ENCODE data around the gene SPAG17.

SPAG17 gene

GRCh38 chr1:118122234-118123004 lies 62.6 kb downstream of the SPAG17 start:
- DNase-seq: no peak

DNA sequence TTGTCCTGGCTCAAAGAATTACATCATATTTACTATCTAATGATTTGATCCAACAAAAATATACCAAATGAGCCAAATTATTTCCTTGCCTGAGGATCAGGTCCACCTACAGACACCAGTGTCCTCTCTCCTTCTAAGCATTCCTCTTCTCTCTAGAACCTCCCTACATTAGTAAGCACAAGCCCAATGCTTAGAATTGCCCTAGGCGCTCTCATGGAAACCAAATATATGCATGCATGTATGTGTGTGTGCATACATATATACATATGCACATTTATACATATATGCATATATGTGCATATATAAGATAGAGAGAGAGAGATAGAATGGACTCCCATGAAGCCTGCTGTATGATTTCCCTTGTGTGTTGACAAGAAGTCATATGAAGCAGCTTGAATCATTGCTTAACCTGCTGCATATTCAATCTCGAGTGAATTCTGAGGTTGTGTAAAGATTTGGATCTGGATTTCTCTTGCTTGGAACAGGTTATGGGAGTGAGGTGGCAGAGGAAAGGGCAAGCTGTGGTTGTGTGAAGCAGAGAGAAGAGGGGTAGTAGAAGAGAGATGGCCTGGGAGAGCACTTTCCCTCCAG lies 66.1 kb downstream of the SPAG17 start:
- DNase-seq: no peak

DNA sequence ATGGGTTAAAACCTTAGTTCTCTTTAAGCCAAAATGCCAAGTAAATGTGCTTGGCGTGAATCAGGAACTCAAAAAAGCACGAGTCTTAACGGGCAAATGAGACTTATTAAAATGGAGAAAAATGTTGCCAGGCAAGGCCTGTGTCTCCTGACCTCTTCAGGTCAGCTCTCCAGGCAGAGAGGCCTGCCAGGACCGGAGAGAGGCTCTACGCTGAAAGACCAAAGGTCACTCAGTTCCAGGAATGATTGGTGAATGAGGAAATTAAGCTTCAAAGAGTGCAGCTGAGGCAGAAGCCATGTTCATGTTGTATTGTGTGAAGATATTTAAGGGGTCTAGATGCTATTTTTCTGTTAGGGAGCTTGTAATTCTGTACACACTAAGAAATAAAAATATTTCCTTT lies 66.6 kb downstream of the SPAG17 start:
- DNase-seq: peak in 1 of 56 donors; percentile 3

DNA sequence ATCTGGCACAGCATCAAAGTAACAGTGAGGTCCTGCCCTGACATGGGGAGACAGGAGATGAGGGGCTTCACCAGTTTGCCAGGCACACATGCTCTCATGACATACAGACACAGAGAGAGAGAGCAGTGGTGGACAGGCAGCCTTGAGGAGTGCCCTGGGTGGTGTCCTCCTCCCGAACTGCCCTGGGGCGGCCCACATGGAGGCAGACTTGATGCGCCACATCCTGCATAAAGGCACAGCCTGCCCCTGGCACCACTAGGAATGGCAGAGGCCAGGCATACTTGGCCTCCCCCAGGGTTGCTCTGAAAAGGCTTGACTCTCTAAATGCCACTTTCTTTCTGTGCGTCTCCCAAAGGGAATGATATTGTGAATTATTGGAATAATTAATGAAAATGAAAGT lies 67.5 kb downstream of the SPAG17 start:
- peak in 2 of 56 donors; percentile 3 to 16 for DNase-seq

GRCh38 chr1:118116909-118117308 lies 68.1 kb downstream of the SPAG17 start:
- DNase-seq: no peak

- DNase-seq: no peak
Measured at GRCh38 chr1:118116401-118116800, 68.6 kb downstream of the SPAG17 start.

GRCh38 chr1:118115567-118116295 lies 69.3 kb downstream of the SPAG17 start:
- DNase-seq: no peak

- DNase-seq: no peak
Measured at GRCh38 chr1:118113261-118113660, 71.8 kb downstream of the SPAG17 start.

- DNase-seq: no peak
Measured at GRCh38 chr1:118110580-118110979, 74.4 kb downstream of the SPAG17 start.

DNA sequence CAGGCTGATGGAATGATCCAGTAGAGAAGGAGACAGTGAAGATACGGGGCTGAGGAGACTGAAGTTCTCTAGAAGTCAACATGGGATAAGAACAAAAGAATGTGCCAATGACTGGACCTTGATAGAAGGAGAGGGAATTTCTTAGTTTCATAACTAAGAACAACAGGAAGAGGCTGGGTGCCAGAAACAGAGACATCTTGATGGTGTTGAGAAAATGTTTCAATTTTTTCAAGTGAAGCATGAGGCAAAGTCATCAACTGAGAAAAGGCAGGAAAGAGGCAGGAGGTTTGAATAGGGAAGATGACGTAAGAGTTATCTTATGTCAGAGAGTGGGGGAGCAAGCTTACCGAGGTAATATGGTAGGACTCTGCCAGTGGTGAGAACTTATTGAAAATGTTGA lies 80.1 kb downstream of the SPAG17 start:
- no peak for DNase-seq

DNA sequence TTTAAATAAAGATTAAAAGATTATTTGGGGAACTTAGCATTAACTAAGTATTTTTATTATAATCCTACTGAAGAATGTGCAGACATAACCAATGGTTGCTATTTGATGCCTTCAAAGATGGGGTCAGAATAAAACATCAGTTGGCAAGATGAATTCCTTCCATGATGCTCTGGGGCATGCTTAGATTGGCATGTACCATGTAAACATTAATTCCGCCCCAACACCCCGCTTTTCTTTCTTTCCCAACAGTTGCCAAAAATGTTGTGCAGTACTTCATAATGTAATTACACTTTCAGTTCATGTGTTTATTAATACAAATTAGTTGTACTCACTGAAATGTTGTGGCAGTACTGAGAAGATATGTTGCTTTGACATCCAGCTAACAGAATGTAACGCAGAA lies 82.6 kb downstream of the SPAG17 start:
- no peak for DNase-seq

DNA sequence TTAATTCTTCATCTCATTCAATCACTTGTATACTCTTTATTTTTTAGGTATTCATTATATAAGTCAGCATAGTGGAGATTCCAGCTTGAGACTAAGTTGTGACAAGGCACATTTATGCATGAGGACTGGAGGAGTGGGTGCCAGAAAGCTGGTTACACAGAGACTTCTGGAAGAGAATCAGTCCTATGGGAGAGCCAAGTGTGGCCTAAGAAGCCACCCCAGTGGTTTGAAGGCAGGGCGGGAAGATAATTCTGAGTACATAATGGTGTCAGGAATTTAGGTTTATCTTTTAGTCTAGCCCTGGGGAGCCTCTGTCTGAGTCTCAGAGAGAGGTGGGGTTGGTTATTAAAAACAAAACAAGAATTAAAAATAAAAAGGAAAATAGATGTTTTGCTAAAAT lies 83.0 kb downstream of the SPAG17 start:
- no peak for DNase-seq

DNA sequence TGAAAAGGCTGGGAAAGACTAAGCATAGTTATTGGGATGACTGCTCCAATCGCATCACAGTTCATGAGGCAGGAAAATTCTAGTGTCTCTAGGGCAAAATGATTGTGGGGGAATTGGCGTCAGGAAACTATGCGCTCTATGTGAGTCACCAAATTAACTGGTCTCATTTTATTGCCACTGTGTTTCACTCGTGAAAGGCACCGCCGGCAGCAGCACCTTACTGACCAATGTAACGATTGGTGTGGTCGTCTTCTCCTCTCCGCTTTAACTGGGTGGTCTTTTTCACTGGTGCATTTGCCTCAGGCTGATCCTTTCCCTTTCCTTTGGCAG lies 83.5 kb downstream of the SPAG17 start:
- no peak for DNase-seq

DNA sequence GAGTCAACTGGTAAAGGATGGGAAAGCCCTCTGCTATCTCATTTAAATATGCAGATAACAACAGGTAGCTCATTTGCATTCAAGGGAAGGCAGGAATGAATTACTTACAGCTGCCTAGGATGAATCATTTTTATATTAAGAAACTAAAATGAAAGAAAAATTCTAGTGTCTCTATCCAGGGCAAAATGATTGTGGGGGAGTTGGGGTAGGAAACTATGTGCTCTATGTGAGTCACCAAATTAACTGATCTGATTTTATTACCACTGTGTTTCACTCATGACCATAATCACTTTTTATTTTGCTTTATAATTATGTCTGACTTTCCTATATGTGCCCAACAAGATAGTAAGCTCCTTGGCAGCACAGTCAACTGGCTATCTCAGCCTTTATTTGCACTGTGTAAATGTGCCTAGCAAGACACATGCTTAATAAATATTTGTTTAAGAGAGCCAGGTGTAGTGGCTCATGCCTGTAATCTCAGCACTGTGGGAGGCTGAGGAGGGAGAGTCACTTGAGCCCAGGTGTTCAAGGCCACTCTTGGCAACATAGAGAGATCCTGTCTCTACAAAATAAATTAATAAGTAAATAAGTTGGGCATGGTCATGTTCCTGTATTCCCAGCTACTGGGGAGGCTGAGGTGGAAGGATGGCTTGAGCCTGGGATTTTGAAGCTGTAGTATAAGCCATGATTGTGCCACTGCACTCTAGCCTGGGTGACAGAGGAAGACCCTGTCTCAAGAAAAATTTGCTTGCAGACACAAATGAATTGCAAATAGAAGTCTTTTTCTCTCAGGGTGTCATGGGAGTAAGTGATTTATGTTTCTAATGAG lies 84.1 kb downstream of the SPAG17 start:
- no peak for DNase-seq

DNA sequence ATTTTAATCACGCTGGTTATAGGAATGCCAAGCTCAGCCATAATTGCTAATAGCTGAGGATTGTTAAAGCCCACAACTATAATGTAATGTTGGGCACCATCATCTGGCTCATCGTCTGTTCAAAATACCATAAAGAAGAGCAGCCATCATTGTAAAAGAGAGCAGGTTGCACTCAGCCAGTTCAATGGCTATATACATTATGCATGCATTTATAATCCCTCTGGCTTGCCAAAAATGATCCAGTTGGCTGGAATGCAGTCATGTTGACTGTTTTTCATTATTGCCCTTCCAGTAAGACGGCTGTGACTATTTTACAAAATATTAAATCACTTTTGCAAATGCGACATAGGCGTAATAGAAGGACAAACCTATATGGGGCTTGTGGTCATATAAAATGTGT lies 85.3 kb downstream of the SPAG17 start:
- no peak for DNase-seq

DNA sequence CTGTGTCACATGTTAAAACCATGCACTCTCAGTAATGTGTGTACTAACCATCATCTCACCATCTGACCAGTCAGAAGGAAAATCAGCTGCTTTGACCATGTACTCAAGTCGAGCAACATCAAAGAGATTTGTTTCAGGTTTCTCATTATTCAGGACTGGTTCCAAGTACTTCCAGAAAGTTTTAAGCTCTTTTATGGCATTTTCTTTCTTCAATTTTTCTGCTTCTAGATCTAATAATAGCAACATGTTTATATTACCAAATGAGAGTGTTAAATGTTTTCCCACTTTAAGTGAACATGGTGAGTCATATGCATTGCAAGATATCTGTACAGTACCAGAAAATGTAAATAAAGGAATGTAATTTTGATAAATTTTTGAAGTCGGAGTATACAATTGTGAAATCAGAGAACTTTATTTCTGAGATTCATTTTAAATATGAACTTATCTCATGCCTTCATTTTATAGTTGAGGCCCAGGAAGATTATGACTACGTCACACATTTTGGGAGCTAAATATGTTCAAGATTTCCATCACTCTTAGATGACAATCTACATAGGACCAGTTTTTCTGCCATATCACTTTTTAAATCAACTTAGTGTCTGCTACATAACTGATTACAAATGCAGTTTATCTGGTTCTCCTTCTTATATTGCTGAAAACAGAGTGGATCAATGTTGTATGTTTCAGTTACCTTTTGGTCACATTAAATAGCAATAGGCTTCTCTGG lies 87.2 kb downstream of the SPAG17 start:
- DNase-seq: no peak

- DNase-seq: no peak
Measured at GRCh38 chr1:118093017-118093416, 92.0 kb downstream of the SPAG17 start.

- no peak for DNase-seq
Measured at GRCh38 chr1:118090130-118090529, 94.9 kb downstream of the SPAG17 start.

GRCh38 chr1:118085365-118085764 lies 99.7 kb downstream of the SPAG17 start:
- no peak for DNase-seq

DNA sequence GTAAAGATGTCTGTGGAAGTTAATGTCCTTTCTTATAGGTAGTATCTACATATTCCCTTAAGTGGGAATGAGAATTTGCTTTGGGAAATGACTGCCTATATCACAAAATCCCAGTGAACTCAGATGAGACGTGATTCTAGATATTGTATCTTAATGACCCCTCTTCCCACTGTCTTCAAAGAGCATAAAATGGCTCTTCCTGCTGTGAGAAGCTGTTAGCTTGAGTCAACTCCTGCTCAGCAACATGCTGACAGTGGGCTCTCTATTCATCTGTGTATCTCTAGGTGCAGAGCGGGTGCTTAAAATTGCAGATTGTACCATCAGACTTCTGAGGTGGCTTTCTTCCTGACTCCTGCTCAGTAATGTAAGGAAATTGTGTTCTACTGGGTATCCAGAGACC lies 100.6 kb downstream of the SPAG17 start:
- DNase-seq: peak in 5 of 56 donors; percentile 3 to 19 (median 16)

DNA sequence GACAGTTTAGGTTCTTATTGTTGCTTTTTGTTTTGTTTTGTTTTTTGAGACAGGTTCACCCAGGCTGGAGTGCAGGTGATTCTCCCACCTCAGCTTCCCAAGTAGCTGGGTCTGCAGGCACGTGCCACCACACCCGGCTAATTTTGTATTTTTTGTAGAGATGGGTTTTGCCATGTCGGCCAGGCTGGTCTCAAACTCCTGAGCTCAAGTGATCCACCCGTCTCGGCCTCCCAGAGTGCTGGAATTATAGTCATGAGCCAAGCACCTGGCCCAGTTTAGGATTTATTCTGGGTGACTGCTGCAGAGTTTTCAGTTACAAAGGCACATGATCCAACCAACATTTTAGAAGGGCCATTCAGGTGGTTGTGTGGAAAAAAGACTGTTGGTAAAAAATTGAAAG lies 102.0 kb downstream of the SPAG17 start:
- DNase-seq: no peak

All from nucleus accumbens (tissue), 56 donors.